K562 (cell line): ENCODE measurements around the gene EGFL6. TPM values are rescaled to one million over a fixed set of nuclear protein-coding genes. Genes with fewer than 3 reads are reported as not detected.

Experiments used
- CBFA2T3 ChIP-seq: fragments of 450-650 bp; IDR thresholded peaks from 2 replicates; pipeline ENCODE4 v1.6.1; 2017
- CBX8 ChIP-seq: fragments of 200-600 bp; sonication (generic); IDR thresholded peaks from 2 replicates; pipeline ENCODE4 v1.6.1; 2012; ENCODE audit warnings: borderline replicate concordance, mixed run types, low read depth, mild to moderate bottlenecking, moderate library complexity, mixed read lengths, low read length, control low read depth, inconsistent platforms; ENCODE audit not compliant: poor library complexity, severe bottlenecking; ENCODE audit errors: extremely low read depth
- CEBPZ ChIP-seq: fragments of 150-350 bp; IDR thresholded peaks from 2 replicates; pipeline ENCODE4 v1.6.1; 2014; ENCODE audit warnings: low read depth, mild to moderate bottlenecking, low read length, borderline replicate concordance
- DPF2 ChIP-seq: fragments of 450-650 bp; IDR thresholded peaks from 2 replicates; pipeline ENCODE4 v1.6.1; 2016
- GABPB2 ChIP-seq: fragments of 250-450 bp; sonication (Bioruptor Pico); conservative IDR thresholded peaks from 2 replicates; pipeline ENCODE4 v1.5.1; 2021; ENCODE audit warnings: mild to moderate bottlenecking
- GATA2 ChIP-seq: sonication (generic); formaldehyde crosslinking; IDR thresholded peaks from 2 replicates; pipeline ENCODE4 v1.4.0; 2020; ENCODE audit warnings: mild to moderate bottlenecking, missing genetic modification reagents
- HMGN3 ChIP-seq: IDR thresholded peaks from 2 replicates; pipeline ENCODE4 v1.6.1; 2011; ENCODE audit warnings: borderline replicate concordance, low read depth, mild to moderate bottlenecking, mixed read lengths, low read length; ENCODE audit not compliant: insufficient read length; ENCODE audit errors: extremely low read depth
- ID3 ChIP-seq, 2 experiments: fragments of 250-450 bp in 1 of 2; fragments of 450-650 bp in 1 of 2; sonication (Bioruptor Pico) in 1 of 2; IDR thresholded peaks; 2 replicates each; pipeline versions ENCODE4 v1.6.1 to v1.8.0; 2016 to 2021; ENCODE audit warnings: mild to moderate bottlenecking in 2 of 2, moderate library complexity in 2 of 2, missing compliant biosample characterization in 1 of 2, missing genetic modification characterization in 1 of 2
- KDM5B ChIP-seq: fragments of 200-600 bp; sonication (generic); IDR thresholded peaks from 2 replicates; pipeline ENCODE4 v1.6.1; 2012; ENCODE audit warnings: low read depth, mild to moderate bottlenecking, moderate library complexity, low read length, control low read depth, inconsistent platforms; ENCODE audit not compliant: insufficient replicate concordance
- MYC ChIP-seq, 2 experiments: fragments of 250-450 bp in 1 of 2; sonication (Bioruptor Pico) in 1 of 2; IDR thresholded peaks; 2 replicates each; pipeline versions ENCODE4 v1.5.1 to v1.6.1; 2012 to 2021; ENCODE audit warnings: low read depth in 2 of 2, borderline replicate concordance in 1 of 2, improper control_type of control experiment in 1 of 2, low read length in 1 of 2, mild to moderate bottlenecking in 1 of 2, moderate library complexity in 1 of 2
- NR2C1 ChIP-seq, 2 experiments: fragments of 450-650 bp; IDR thresholded peaks; 2 replicates each; pipeline ENCODE4 v1.6.1; 2017; ENCODE audit warnings: mild to moderate bottlenecking in 2 of 2, antibody characterized with exemption in 1 of 2, inconsistent platforms in 1 of 2, missing compliant biosample characterization in 1 of 2, missing genetic modification characterization in 1 of 2
- PBX2 ChIP-seq, 2 experiments: IDR thresholded peaks in 1 of 2; conservative IDR thresholded peaks in 1 of 2; 2 replicates each; pipeline ENCODE4 v1.6.1; 2016; ENCODE audit warnings: low read depth in 2 of 2, mild to moderate bottlenecking in 1 of 2, missing compliant biosample characterization in 1 of 2, missing genetic modification characterization in 1 of 2, moderate library complexity in 1 of 2
- PKNOX1 ChIP-seq: fragments of 450-650 bp; IDR thresholded peaks from 2 replicates; pipeline ENCODE4 v1.6.1; 2016
- RBM17 ChIP-seq: fragments of 200-400 bp; formaldehyde crosslinking; IDR thresholded peaks from 2 replicates; pipeline ENCODE4 v1.6.1; 2017; ENCODE audit warnings: low read depth, mild to moderate bottlenecking, low read length, borderline replicate concordance
- ZNF23 ChIP-seq: fragments of 250-450 bp; sonication (Bioruptor Pico); IDR thresholded peaks from 2 replicates; pipeline ENCODE4 v1.4.0; 2020; ENCODE audit warnings: mild to moderate bottlenecking
- ZNF263 ChIP-seq: sonication (generic); formaldehyde crosslinking; IDR thresholded peaks from 2 replicates; pipeline ENCODE4 v1.8.0; 2022; ENCODE audit warnings: mild to moderate bottlenecking, missing genetic modification reagents, borderline replicate concordance
- polyA plus RNA-seq, 8 experiments: library from polyadenylated mRNA; depleted of rRNA in 4 of 8; stranded (reverse) in 5 of 8; unstranded in 3 of 8; fragments of >200 nt; fragmentation: Nextera tagmentation in 2 of 8; fragmentation: Illumina TruSeq in 1 of 8; extraction: Ambion mirVana in 2 of 8; extraction: Trizol in 1 of 8; gene quantifications; 2 replicates each; pipeline versions ENCODE4 v1.2.1 to v1.2.3, GENCODE V29; 2011 to 2014; ENCODE audit warnings: inconsistent platforms in 1 of 8, missing spikeins in 1 of 8
- total RNA-seq, 7 experiments: library from RNA; depleted of rRNA in 6 of 7; stranded (reverse); fragments of >200 nt in 6 of 7; fragmentation: Illumina TruSeq in 2 of 7; extraction: Trizol in 2 of 7; gene quantifications; 2 replicates each; pipeline versions ENCODE4 v1.2.1 to v1.2.3, GENCODE V29; 2011 to 2021; ENCODE audit warnings: low replicate concordance in 1 of 7

The EGFL6 gene
- total and polyA plus RNA-seq, 9 of the 15 experiments (the other 6 are each of a cell fraction or from before 2014, with no cell fraction given), result 0.01 TPM; not detected in 8

- no peak for TF ChIP-seq CEBPZ
- no peak for TF ChIP-seq PBX2 (CRISPR knock-in tag; IDR thresholded peaks at IDR 0.05; ENCODE audit: low read depth)
- peak; percentile 65 for TF ChIP-seq PBX2 (tag; conservative IDR thresholded peaks at IDR 0.05; ENCODE audit: low read depth)
- TF ChIP-seq ZNF23 (CRISPR knock-in tag), result no peak
- no peak for TF ChIP-seq KDM5B
- TF ChIP-seq CBX8, result no peak
- peak; percentile 79; the same call in 1 of the 2 replicates for TF ChIP-seq DPF2
- TF ChIP-seq RBM17, result no peak
- no peak for TF ChIP-seq HMGN3
- TF ChIP-seq MYC (IDR thresholded peaks at IDR 0.05; ENCODE audit: low read depth, low read length), result peak; percentile 37; the same call in 1 of the 2 replicates
- TF ChIP-seq MYC (CRISPR knock-in tag; IDR thresholded peaks at IDR 0.05; ENCODE audit: borderline replicate concordance, low read depth), result no peak
- no peak for TF ChIP-seq ID3 (CRISPR knock-in tag; IDR thresholded peaks at IDR 0.05)
- no peak for TF ChIP-seq ID3 (tag; IDR thresholded peaks at IDR 0.05)
- peak; percentile 55 for TF ChIP-seq PKNOX1
- TF ChIP-seq CBFA2T3, result peak; percentile 41
- peak; percentile 78; the same call in 1 of the 2 replicates for TF ChIP-seq NR2C1 (IDR thresholded peaks at IDR 0.05)
- peak; percentile 92 for TF ChIP-seq NR2C1 (tag; IDR thresholded peaks at IDR 0.05)
- no peak for TF ChIP-seq GABPB2 (CRISPR knock-in tag)
- no peak for TF ChIP-seq ZNF263 (CRISPR knock-in tag)
- TF ChIP-seq GATA2 (CRISPR knock-in tag), result 0 out of 2 replicates have a peak, but pooled peaks have one; percentile 6
Observed at GRCh38 chrX:13669246-13669737, 99.9 kb downstream of the EGFL6 start (continued).
